Measurements from ENCODE around the gene AOAH. TPM values are rescaled to one million over a fixed set of nuclear protein-coding genes. Genes with fewer than 3 reads are reported as not detected.

The AOAH gene
- total RNA-seq, 2 donors from 2014 or later = 0.70 to 1.6 TPM

GRCh38 chr7:36521133-36521532, 203.2 kb downstream of the AOAH start:
- Mint-ChIP-seq H3K27ac (no peak overlapping the region), H3K4me3 (no peak overlapping the region), H3K4me1 (peaks cover 4% of the 10 kb centered on the region), H3K27me3 (ENCODE audit: insufficient read depth) (peaks cover 2% of the 10 kb centered on the region), H3K9me3 (no peaks in the 10 kb centered on the region), H3K36me3 (ENCODE audit: low read depth) (no peaks in the 10 kb centered on the region)
- H3K36me3 ChIP-seq (ENCODE audit: control insufficient read depth, insufficient read depth, low read length) = no peaks in the 10 kb centered on the region
- no peaks in the 10 kb centered on the region for H3K4me1 ChIP-seq (ENCODE audit: control insufficient read depth, insufficient read depth, low read length)
- WGBS, 2 experiments (ENCODE audit: insufficient coverage in 1 of 2, insufficient read length in 1 of 2) = 88 to 92% methylated on average over 1 to 4 of the region's 4 CpGs
- H3K4me3 ChIP-seq (ENCODE audit: low read length) = no peak overlapping the region
- H3K27ac ChIP-seq (ENCODE audit: low read depth, low read length) = no peak overlapping the region
- H3K9me3 ChIP-seq (ENCODE audit: control insufficient read depth, low read length) = no peaks in the 10 kb centered on the region
- H3K9ac ChIP-seq (ENCODE audit: extremely low read depth, low read length, poor library complexity, severe bottlenecking) = no peak overlapping the region
- no peaks in the 10 kb centered on the region for H3K27me3 ChIP-seq (ENCODE audit: control insufficient read depth, insufficient read depth, low read length, poor library complexity, severe bottlenecking)
- TF ChIP-seq CTCF (conservative IDR thresholded peaks at IDR 0.05) = no peak
- DNase-seq = no peak

- no peak overlapping the region for H3K4me3 Mint-ChIP-seq
- H3K9ac ChIP-seq (ENCODE audit: extremely low read depth, low read length, poor library complexity, severe bottlenecking) = no peak overlapping the region
- no peaks in the 10 kb centered on the region for H3K36me3 ChIP-seq (ENCODE audit: control insufficient read depth, insufficient read depth, low read length)
- no peak overlapping the region for H3K27ac Mint-ChIP-seq
- H3K4me1 ChIP-seq (ENCODE audit: control insufficient read depth, insufficient read depth, low read length) = no peaks in the 10 kb centered on the region
- no peak overlapping the region for H3K27ac ChIP-seq (ENCODE audit: low read depth, low read length)
- H3K9me3 Mint-ChIP-seq = peaks cover 6% of the 10 kb centered on the region
- no peaks in the 10 kb centered on the region for H3K27me3 ChIP-seq (ENCODE audit: control insufficient read depth, insufficient read depth, low read length, poor library complexity, severe bottlenecking)
- peaks cover 4% of the 10 kb centered on the region for H3K4me1 Mint-ChIP-seq
- H3K27me3 Mint-ChIP-seq (ENCODE audit: insufficient read depth) = no peaks in the 10 kb centered on the region
- WGBS, 2 experiments (ENCODE audit: insufficient coverage in 1 of 2, insufficient read length in 1 of 2) = 90 to 94% methylated on average over 2 to 3 of the region's 3 CpGs
- H3K4me3 ChIP-seq (ENCODE audit: low read length) = no peak overlapping the region
- TF ChIP-seq CTCF (conservative IDR thresholded peaks at IDR 0.05) = no peak
- no peaks in the 10 kb centered on the region for H3K9me3 ChIP-seq (ENCODE audit: control insufficient read depth, low read length)
- no peaks in the 10 kb centered on the region for H3K36me3 Mint-ChIP-seq (ENCODE audit: low read depth)
- peak; percentile 17 for DNase-seq
These were observed 208.4 kb downstream of the AOAH start for GRCh38 chr7:36515847-36516246.

GRCh38 chr7:36514289-36515243, 209.7 kb downstream of the AOAH start:
- no peaks in the 10 kb centered on the region for H3K36me3 ChIP-seq (ENCODE audit: control insufficient read depth, insufficient read depth, low read length)
- H3K4me1 Mint-ChIP-seq = peaks cover 4% of the 10 kb centered on the region
- H3K9me3 ChIP-seq (ENCODE audit: control insufficient read depth, low read length) = no peaks in the 10 kb centered on the region
- peak; percentile 8 for DNase-seq
- TF ChIP-seq CTCF (conservative IDR thresholded peaks at IDR 0.05) = no peak
- no peak overlapping the region for H3K4me3 ChIP-seq (ENCODE audit: low read length)
- H3K4me3 Mint-ChIP-seq = no peak overlapping the region
- no peaks in the 10 kb centered on the region for H3K27me3 ChIP-seq (ENCODE audit: control insufficient read depth, insufficient read depth, low read length, poor library complexity, severe bottlenecking)
- H3K27me3 Mint-ChIP-seq (ENCODE audit: insufficient read depth) = no peaks in the 10 kb centered on the region
- H3K27ac ChIP-seq (ENCODE audit: low read depth, low read length) = peak overlapping the region; percentile 63
- H3K9ac ChIP-seq (ENCODE audit: extremely low read depth, low read length, poor library complexity, severe bottlenecking) = no peak overlapping the region
- H3K4me1 ChIP-seq (ENCODE audit: control insufficient read depth, insufficient read depth, low read length) = no peaks in the 10 kb centered on the region
- 91 to 93% methylated on average over 3 to 10 of the region's 10 CpGs for WGBS, 2 experiments (ENCODE audit: insufficient coverage in 1 of 2, insufficient read length in 1 of 2)
- peaks cover 6% of the 10 kb centered on the region for H3K9me3 Mint-ChIP-seq
- no peak overlapping the region for H3K27ac Mint-ChIP-seq
- no peaks in the 10 kb centered on the region for H3K36me3 Mint-ChIP-seq (ENCODE audit: low read depth)

Data from endodermal cell (in vitro differentiated cells).